CD4-positive, alpha-beta T cell (primary cell): ENCODE data around the gene ITGA2. TPM values are rescaled to one million over a fixed set of nuclear protein-coding genes. Genes with fewer than 3 reads are reported as not detected.
A peak's percentile ranks its signal among the peaks of the same experiment; 100 is the strongest.

Source experiments
- ATAC-seq: fragments of 200-7000 bp; cut with Tn5 transposase; one replicate; pipeline ENCODE4 v1.10.0; 2022; ENCODE audit warnings: mild to moderate bottlenecking; ENCODE audit not compliant: poor library complexity
- CTCF ChIA-PET: fragments of 350-600 bp; sonication (Branson Sonifier 250); formaldehyde crosslinking; loops from one replicate; lab custom pipeline; 2021; ENCODE audit warnings: antibody characterized with exemption, inconsistent platforms; lab: Charles Lee
- POLR2A ChIA-PET: fragments of 350-600 bp; sonication (Branson Sonifier 250); formaldehyde crosslinking; loops from one replicate; lab custom pipeline; 2021; ENCODE audit warnings: antibody characterized with exemption, inconsistent platforms; lab: Charles Lee
- DNase-seq, 14 experiments: peaks; one replicate each; pipeline ENCODE4 v3.0.0-alpha.2; 2013 to 2020; ENCODE audit warnings: mixed read lengths in 2 of 14
- H3K27ac ChIP-seq, 2 donors: one replicate each; pipeline versions ENCODE4 v1.5.1 to v1.7.0; 2013; ENCODE audit warnings: low read length in 2 of 2, low read depth in 1 of 2, mild to moderate bottlenecking in 1 of 2
- H3K27me3 ChIP-seq, 2 experiments: 1 replicate in 1 of 2; 2 replicates in 1 of 2; pipeline versions ENCODE4 v1.6.1 to v1.7.0; 2013; ENCODE audit warnings: low read length in 2 of 2, control low read depth in 1 of 2, mild to moderate bottlenecking in 1 of 2, moderate library complexity in 1 of 2; ENCODE audit not compliant: insufficient read depth in 2 of 2, control insufficient read depth in 1 of 2
- H3K36me3 ChIP-seq: one replicate; pipeline ENCODE4 v1.6.1; 2013; ENCODE audit warnings: low read length, control low read depth; ENCODE audit not compliant: insufficient read depth
- H3K4me1 ChIP-seq: one replicate; pipeline ENCODE4 v1.6.1; 2013; ENCODE audit warnings: low read length, control low read depth; ENCODE audit not compliant: insufficient read depth
- H3K4me3 ChIP-seq: one replicate; pipeline ENCODE4 v1.5.1; 2013; ENCODE audit warnings: mild to moderate bottlenecking, low read length, moderate library complexity
- H3K9me3 ChIP-seq, 2 experiments: 1 replicate in 1 of 2; 2 replicates in 1 of 2; pipeline versions ENCODE4 v1.6.1 to v1.7.0; 2013; ENCODE audit warnings: low read length in 2 of 2, mild to moderate bottlenecking in 2 of 2, control low read depth in 1 of 2, moderate library complexity in 1 of 2; ENCODE audit not compliant: control insufficient read depth in 1 of 2, insufficient read depth in 1 of 2
- H3K27ac Mint-ChIP-seq: one replicate; pipeline ENCODE4 v1.8.0; 2020; ENCODE audit warnings: mixed read lengths
- H3K27me3 Mint-ChIP-seq: one replicate; pipeline ENCODE4 v1.8.0; 2021; ENCODE audit warnings: mixed read lengths
- H3K36me3 Mint-ChIP-seq: one replicate; pipeline ENCODE4 v1.8.0; 2021; ENCODE audit warnings: low read depth, mixed read lengths
- H3K4me1 Mint-ChIP-seq: one replicate; pipeline ENCODE4 v1.8.0; 2021; ENCODE audit warnings: low read depth, mixed read lengths
- H3K4me3 Mint-ChIP-seq: one replicate; pipeline ENCODE4 v1.8.0; 2020; ENCODE audit warnings: mild to moderate bottlenecking, mixed read lengths
- H3K9me3 Mint-ChIP-seq: one replicate; pipeline ENCODE4 v1.8.0; 2020; ENCODE audit warnings: mixed read lengths
- CTCF ChIP-seq: fragments of 200-600 bp; IDR thresholded peaks from one replicate; pipeline ENCODE4 v1.8.0; 2022; ENCODE audit warnings: antibody characterized with exemption, mild to moderate bottlenecking
- intact Hi-C, 2 experiments: fragments of 100-400 bp; cut with DNase I in 1 of 2; cut with micrococcal nuclease in 1 of 2; formaldehyde crosslinking; loops; one replicate each; pipeline versions ENCODE4 v1.15.1 to v1.9.0; 2023 to 2025; cut with DNase I, micrococcal nuclease
- total RNA-seq, 174 experiments: library from RNA in 2 of 174; stranded (reverse) in 2 of 174; gene quantifications; one replicate each; pipeline ENCODE4 v1.2.3 and lab custom pipeline; 2021 to 2026

The ITGA2 gene
- total RNA-seq, 2 experiments from 2014 or later: 0.03 to 0.11 TPM

DNA sequence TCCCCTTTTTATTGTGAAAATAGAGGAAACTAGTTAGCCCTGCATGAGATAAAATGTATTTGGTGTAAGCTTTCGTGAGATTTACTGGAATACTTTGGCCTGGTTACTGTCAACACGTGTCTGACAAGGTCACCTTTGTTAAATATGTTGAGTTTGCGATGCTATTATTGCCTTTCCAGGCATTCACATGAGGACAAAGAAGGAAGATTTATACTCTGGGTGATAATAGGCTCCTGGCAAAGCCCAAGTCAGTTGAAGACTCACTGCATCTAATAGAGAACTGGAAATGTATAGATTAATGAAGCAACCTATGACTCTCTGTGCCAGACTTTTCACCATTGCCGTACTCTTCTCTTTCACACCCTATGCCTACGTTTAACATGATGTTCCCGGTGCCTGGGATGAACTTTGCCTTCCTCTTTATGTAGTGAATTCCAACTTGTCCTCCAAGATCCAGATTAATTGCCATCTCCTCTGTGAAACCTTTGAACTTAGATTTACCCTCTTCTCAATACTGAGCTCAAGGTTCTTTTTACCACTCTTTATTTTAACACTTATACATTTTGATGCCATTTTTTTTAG, 33.9 kb downstream of the ITGA2 start:
- no peaks in the 10 kb centered on the region for H3K9me3 Mint-ChIP-seq
- Histone ChIP-seq H3K4me3 (no peak overlapping the region), H3K36me3 (no peaks in the 10 kb centered on the region), H3K27me3 (no peaks in the 10 kb centered on the region), H3K4me1 (peaks cover 4% of the 10 kb centered on the region), H3K9me3 (no peaks in the 10 kb centered on the region), H3K27ac (no peak overlapping the region)
- H3K4me1 Mint-ChIP-seq: no peaks in the 10 kb centered on the region
- H3K36me3 Mint-ChIP-seq: no peaks in the 10 kb centered on the region
- intact Hi-C loops: no loop called here
- no peak overlapping the region for H3K4me3 Mint-ChIP-seq
- DNase-seq (no peak), ATAC-seq (no peak)
- H3K27me3 Mint-ChIP-seq: peaks cover 7% of the 10 kb centered on the region
- H3K27ac Mint-ChIP-seq: no peak overlapping the region
- TF ChIP-seq CTCF: no peak
- CTCF ChIA-PET: no interaction called here
- POLR2A ChIA-PET: no interaction called here

DNA sequence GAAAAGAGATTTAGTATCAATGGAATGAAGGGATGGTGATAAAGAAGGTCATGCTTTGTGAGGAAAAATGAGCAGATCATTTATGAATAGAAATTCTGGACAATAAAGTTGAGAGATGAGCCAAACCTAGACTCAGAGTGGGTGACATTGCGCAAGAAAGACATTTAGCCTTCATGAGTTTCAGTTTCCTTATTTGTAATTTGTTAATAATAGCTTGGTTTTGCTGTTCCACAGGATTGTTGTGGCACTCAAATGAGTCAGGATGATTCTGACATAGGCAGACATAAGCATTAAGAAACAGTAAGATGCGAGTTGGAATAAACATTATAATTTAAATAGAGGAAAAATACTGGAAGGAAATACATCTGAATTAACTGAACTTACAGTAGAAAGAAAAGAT, 34.8 kb downstream of the ITGA2 start:
- peaks cover 7% of the 10 kb centered on the region for H3K27me3 Mint-ChIP-seq
- Histone ChIP-seq H3K9me3 (no peaks in the 10 kb centered on the region), H3K27ac (no peak overlapping the region), H3K4me1 (peaks cover 4% of the 10 kb centered on the region), H3K4me3 (no peak overlapping the region), H3K36me3 (no peaks in the 10 kb centered on the region), H3K27me3 (no peaks in the 10 kb centered on the region)
- no peaks in the 10 kb centered on the region for H3K4me1 Mint-ChIP-seq
- H3K4me3 Mint-ChIP-seq: no peak overlapping the region
- ATAC-seq: no peak
- no peak for TF ChIP-seq CTCF
- H3K27ac Mint-ChIP-seq: no peak overlapping the region
- ChIA-PET POLR2A (no interaction called here), CTCF (no interaction called here)
- DNase-seq: peak in 2 of 14 experiments; percentile 13 to 22
- intact Hi-C loops: no loop called here
- H3K36me3 Mint-ChIP-seq: no peaks in the 10 kb centered on the region
- H3K9me3 Mint-ChIP-seq: no peaks in the 10 kb centered on the region

- peaks cover 4% of the 10 kb centered on the region for H3K4me1 ChIP-seq
- no peaks in the 10 kb centered on the region for H3K27me3 ChIP-seq
- Mint-ChIP-seq H3K4me3 (no peak overlapping the region), H3K9me3 (no peaks in the 10 kb centered on the region), H3K27ac (no peak overlapping the region), H3K36me3 (no peaks in the 10 kb centered on the region), H3K4me1 (no peaks in the 10 kb centered on the region), H3K27me3 (peaks cover 7% of the 10 kb centered on the region)
- no peak overlapping the region for H3K27ac ChIP-seq
- no peak for DNase-seq
- ATAC-seq: no peak
- H3K4me3 ChIP-seq: no peak overlapping the region
- ChIA-PET POLR2A (no interaction called here), CTCF (no interaction called here)
- no peaks in the 10 kb centered on the region for H3K36me3 ChIP-seq
- intact Hi-C loops: no loop called here
- TF ChIP-seq CTCF: no peak
- no peaks in the 10 kb centered on the region for H3K9me3 ChIP-seq
These were observed 35.4 kb downstream of the ITGA2 start for GRCh38 chr5:53024535-53024934.
